Suppressor macrophage (primary cell): ENCODE data around the gene PPP1R12A.
A peak's percentile ranks its signal among the peaks of the same experiment; 100 is the strongest.
"Not testable (repeated sequence)": the region's sequence is repeated elsewhere in the genome, so short reads cannot be mapped to it uniquely, and the experiment has no call there.

ENCODE experiments used
- DNase-seq, 4 experiments: peaks; one replicate each; pipeline ENCODE4 v3.0.0-alpha.2; 2020 to 2022
- total RNA-seq, 17 experiments: gene quantifications; one replicate each; lab custom pipeline; 2026; ENCODE audit warnings: mixed read lengths in 6 of 17, inconsistent platforms in 3 of 17; lab: John Stamatoyannopoulos, UW

The PPP1R12A gene
- total RNA-seq, result 104 to 192 (median 142) reads per million in 17 experiments

- DNase-seq, result peak; percentile 99
These were observed at the start of gene PPP1R12A for GRCh38 chr12:79935021-79935623. Gene PPP1R12A, minus strand, starts transcription at chr12:79935097. Its CDS starts 166 bp downstream, at chr12:79934931.

GRCh38 chr12:79983986-79984620 is 49.2 kb upstream of the PPP1R12A start:
- no peak for DNase-seq

- DNase-seq, result no peak
These were observed 48.6 kb upstream of the PPP1R12A start for GRCh38 chr12:79983492-79983891.

GRCh38 chr12:79982086-79983062 is 47.5 kb upstream of the PPP1R12A start:
- no peak for DNase-seq

GRCh38 chr12:79978692-79979091 is 43.8 kb upstream of the PPP1R12A start:
- no peak for DNase-seq

GRCh38 chr12:79977856-79978460 is 43.1 kb upstream of the PPP1R12A start:
- not testable (repeated sequence) for DNase-seq

GRCh38 chr12:79975143-79975542 is 40.2 kb upstream of the PPP1R12A start:
- DNase-seq, result no peak

GRCh38 chr12:79973801-79974200 is 38.9 kb upstream of the PPP1R12A start:
- no peak for DNase-seq

- DNase-seq, result no peak
These were observed 29.3 kb upstream of the PPP1R12A start for GRCh38 chr12:79964100-79964627.

GRCh38 chr12:79961411-79961810 is 26.5 kb upstream of the PPP1R12A start:
- DNase-seq, result peak in 1 of 4 experiments; percentile 10

GRCh38 chr12:79959484-79959883 is 24.6 kb upstream of the PPP1R12A start:
- DNase-seq, result no peak

GRCh38 chr12:79956896-79957295 is 22.0 kb upstream of the PPP1R12A start:
- no peak for DNase-seq

- DNase-seq, result no peak
These were observed 20.7 kb upstream of the PPP1R12A start for GRCh38 chr12:79955561-79955960.

- no peak for DNase-seq
These were observed 19.2 kb upstream of the PPP1R12A start for GRCh38 chr12:79954037-79954610.

- no peak for DNase-seq
These were observed 14.2 kb upstream of the PPP1R12A start for GRCh38 chr12:79949098-79949497.

GRCh38 chr12:79945433-79945832 is 10.5 kb upstream of the PPP1R12A start:
- DNase-seq, result no peak

GRCh38 chr12:79944565-79944964 is 9.7 kb upstream of the PPP1R12A start:
- no peak for DNase-seq

GRCh38 chr12:79942846-79943245 is 7.9 kb upstream of the PPP1R12A start:
- not testable (repeated sequence) for DNase-seq

GRCh38 chr12:79939728-79940310 is 4.9 kb upstream of the PPP1R12A start:
- DNase-seq, result peak in 3 of 4 experiments; percentile 39 to 56 (median 55)

GRCh38 chr12:79938843-79939242 is 3.9 kb upstream of the PPP1R12A start:
- no peak for DNase-seq

- DNase-seq, result peak in 2 of 4 experiments; percentile 2 to 12
These were observed 1.8 kb upstream of the PPP1R12A start for GRCh38 chr12:79936670-79937069.
